ENCODE measurements around the gene TEC. TPM values are rescaled to one million over a fixed set of nuclear protein-coding genes. Genes with fewer than 3 reads are reported as not detected.

Gene TEC
- total RNA-seq, 1 donor from 2014 or later: 2.7 TPM

DNA sequence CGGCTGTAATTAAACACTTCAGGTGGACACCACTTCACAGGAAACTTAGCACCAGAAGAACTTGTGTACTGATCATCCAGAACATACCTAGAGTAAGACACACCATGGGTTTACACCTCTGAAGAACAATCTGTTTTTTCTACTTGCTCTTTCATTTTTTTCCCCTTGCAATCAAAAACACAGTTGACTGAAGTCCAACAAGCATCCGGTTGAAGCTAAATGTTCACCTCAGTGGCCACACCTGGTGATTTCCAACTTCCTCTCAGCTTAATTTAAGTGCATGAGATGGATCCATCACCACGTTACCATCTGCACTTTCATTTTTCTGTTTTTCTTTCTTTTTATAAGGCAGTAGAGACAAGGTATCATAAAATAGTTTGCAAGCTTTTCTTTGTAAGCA lies 130.7 kb downstream of the TEC start:
- Mint-ChIP-seq H3K9me3 (no peaks in the 10 kb centered on the region), H3K4me3 (peak overlapping the region; percentile 66), H3K36me3 (ENCODE audit: low read depth) (peaks cover 3% of the 10 kb centered on the region)

GRCh38 chr4:48138511-48138910 lies 131.1 kb downstream of the TEC start:
- Mint-ChIP-seq H3K27me3 (no peaks in the 10 kb centered on the region), H3K36me3 (ENCODE audit: low read depth) (peaks cover 3% of the 10 kb centered on the region), H3K9me3 (no peaks in the 10 kb centered on the region), H3K4me3 (peak overlapping the region; percentile 66), H3K4me1 (peaks cover 66% of the 10 kb centered on the region), H3K27ac (peak overlapping the region; percentile 93)
- no peak for DNase-seq
- intact Hi-C loops (cut with micrococcal nuclease): loop anchor here (2.0 to 10.0 kb wide), 2 partner anchors 24 to 406 kb away; no protein-coding TSS in a partner anchor

More for the DNA sequence above, 130.7 kb downstream of the TEC start:
- DNase-seq: peak; percentile 88
- intact Hi-C loops (cut with micrococcal nuclease): loop anchor here (1.0 to 10.0 kb wide), 3 partner anchors 11 to 406 kb away; no protein-coding TSS in a partner anchor
- Mint-ChIP-seq H3K27ac (peak overlapping the region; percentile 93), H3K4me1 (peaks cover 62% of the 10 kb centered on the region), H3K27me3 (no peaks in the 10 kb centered on the region)

- intact Hi-C loops (cut with micrococcal nuclease): loop anchor here (2.0 to 10.0 kb wide), 2 partner anchors 25 to 407 kb away; no protein-coding TSS in a partner anchor
- peak; percentile 80 for DNase-seq
- Mint-ChIP-seq H3K36me3 (ENCODE audit: low read depth) (peaks cover 3% of the 10 kb centered on the region), H3K27ac (peak overlapping the region; percentile 93), H3K4me1 (peaks cover 66% of the 10 kb centered on the region), H3K4me3 (peak overlapping the region; percentile 66), H3K9me3 (no peaks in the 10 kb centered on the region), H3K27me3 (no peaks in the 10 kb centered on the region)
These were observed 131.8 kb downstream of the TEC start for GRCh38 chr4:48137846-48138245.

DNA sequence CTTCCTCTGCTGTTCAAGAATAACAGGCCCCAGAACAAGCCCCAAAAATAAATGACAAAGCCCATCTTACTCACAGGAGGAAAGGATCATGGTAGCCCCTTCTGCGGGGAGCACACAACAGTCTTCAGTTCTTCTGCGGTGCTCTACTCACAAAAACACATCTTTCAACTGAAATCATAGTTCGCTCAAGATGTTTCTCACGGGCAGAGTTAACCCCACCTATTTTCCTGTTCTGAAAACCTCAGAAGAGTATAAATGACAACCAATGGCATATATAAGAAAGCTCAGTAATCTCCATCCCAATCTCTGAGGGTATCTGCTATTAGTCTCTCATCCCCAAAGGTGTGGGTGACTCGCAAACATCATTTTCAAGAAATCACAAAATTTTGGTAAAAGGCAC lies 135.6 kb downstream of the TEC start, which contains the start of gene TXK:
Gene TXK, minus strand, starts transcription at position 170 of the 400 bp plus-strand sequence. Its CDS starts 80 bp downstream, at position 90.
- Mint-ChIP-seq H3K27me3 (no peaks in the 10 kb centered on the region), H3K36me3 (ENCODE audit: low read depth) (peaks cover 9% of the 10 kb centered on the region), H3K4me1 (peaks cover 79% of the 10 kb centered on the region), H3K4me3 (peak within 1 kb of the TSS; percentile 78), H3K27ac (peak within 1 kb of the TSS; percentile 93), H3K9me3 (no peaks in the 10 kb centered on the region)
- DNase-seq: peak; percentile 80
- intact Hi-C loops (cut with micrococcal nuclease): loop anchor here (5.0 to 10.0 kb wide), 2 partner anchors 411 to 698 kb away; partner anchors contain the start of gene OCIAD1

GRCh38 chr4:48133669-48134068 lies 136.0 kb downstream of the TEC start:
- Mint-ChIP-seq H3K4me1 (peaks cover 76% of the 10 kb centered on the region), H3K36me3 (ENCODE audit: low read depth) (peaks cover 9% of the 10 kb centered on the region), H3K27me3 (no peaks in the 10 kb centered on the region), H3K27ac (peak overlapping the region; percentile 93), H3K4me3 (peak overlapping the region; percentile 78), H3K9me3 (no peaks in the 10 kb centered on the region)
- intact Hi-C loops (cut with micrococcal nuclease): loop anchor here (5.0 to 10.0 kb wide), 2 partner anchors 411 to 699 kb away; partner anchors contain the start of gene OCIAD1
- no peak for DNase-seq

DNA sequence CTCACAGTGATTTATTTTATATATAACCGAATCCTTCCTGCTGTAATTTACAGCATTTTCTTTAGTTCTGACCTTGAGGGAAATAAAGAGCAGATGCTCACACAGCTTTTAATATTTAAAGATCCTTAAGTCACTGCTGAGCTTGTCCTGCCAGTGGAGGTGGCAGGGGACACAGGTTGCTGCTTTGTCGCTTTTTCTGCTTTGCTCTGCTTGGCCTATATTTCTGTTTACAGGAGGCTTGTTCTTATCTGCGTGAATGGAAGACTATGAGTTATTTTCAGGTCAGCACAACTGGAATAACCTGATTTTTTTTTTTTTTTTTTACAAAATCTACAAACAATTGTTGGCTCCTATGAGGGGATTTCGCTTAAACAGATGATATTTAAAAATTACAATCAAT lies 137.9 kb downstream of the TEC start:
- H3K4me1 Mint-ChIP-seq: peaks cover 73% of the 10 kb centered on the region

GRCh38 chr4:48130100-48130499 lies 139.5 kb downstream of the TEC start:
- Mint-ChIP-seq H3K4me1 (peaks cover 74% of the 10 kb centered on the region), H3K36me3 (ENCODE audit: low read depth) (peaks cover 11% of the 10 kb centered on the region), H3K27me3 (no peaks in the 10 kb centered on the region), H3K4me3 (peak overlapping the region; percentile 78), H3K9me3 (no peaks in the 10 kb centered on the region), H3K27ac (peak overlapping the region; percentile 93)
- DNase-seq: no peak
- intact Hi-C loops (cut with micrococcal nuclease): loop anchor here (5.0 to 10.0 kb wide), 2 partner anchors 415 to 702 kb away; partner anchors contain the start of gene OCIAD1

More for the DNA sequence above, 137.9 kb downstream of the TEC start:
- Mint-ChIP-seq H3K27ac (peak overlapping the region; percentile 93), H3K36me3 (ENCODE audit: low read depth) (peaks cover 9% of the 10 kb centered on the region), H3K27me3 (no peaks in the 10 kb centered on the region), H3K4me3 (peak overlapping the region; percentile 78), H3K9me3 (no peaks in the 10 kb centered on the region)
- intact Hi-C loops (cut with micrococcal nuclease): loop anchor here (5.0 to 10.0 kb wide), 2 partner anchors 413 to 701 kb away; partner anchors contain the start of gene OCIAD1
- DNase-seq: no peak

- no peaks in the 10 kb centered on the region for H3K27me3 Mint-ChIP-seq
- intact Hi-C loops (cut with micrococcal nuclease): loop anchor here (1.0 to 10.0 kb wide), 10 partner anchors 26 to 835 kb away; partner anchors contain the start of genes COMMD8, NFXL1, OCIAD1 and SLAIN2
- peaks cover 72% of the 10 kb centered on the region for H3K4me1 Mint-ChIP-seq
- H3K27ac Mint-ChIP-seq: peak overlapping the region; percentile 93
- H3K36me3 Mint-ChIP-seq (ENCODE audit: low read depth): peaks cover 14% of the 10 kb centered on the region
- DNase-seq: peak; percentile 81
- H3K4me3 Mint-ChIP-seq: peak overlapping the region; percentile 78
- no peaks in the 10 kb centered on the region for H3K9me3 Mint-ChIP-seq
These were observed 140.2 kb downstream of the TEC start for GRCh38 chr4:48129307-48130014.

GRCh38 chr4:48127682-48128404 lies 141.8 kb downstream of the TEC start:
- intact Hi-C loops (cut with micrococcal nuclease): loop anchor here (1.0 to 10.0 kb wide), 9 partner anchors 11 to 837 kb away; partner anchors contain the start of genes COMMD8, NFXL1, SLAIN2 and TEC
- Mint-ChIP-seq H3K4me1 (peaks cover 73% of the 10 kb centered on the region), H3K9me3 (no peaks in the 10 kb centered on the region), H3K27me3 (no peaks in the 10 kb centered on the region), H3K27ac (peak overlapping the region; percentile 93), H3K4me3 (peak overlapping the region; percentile 78), H3K36me3 (ENCODE audit: low read depth) (peaks cover 22% of the 10 kb centered on the region)
- DNase-seq: peak; percentile 93

DNA sequence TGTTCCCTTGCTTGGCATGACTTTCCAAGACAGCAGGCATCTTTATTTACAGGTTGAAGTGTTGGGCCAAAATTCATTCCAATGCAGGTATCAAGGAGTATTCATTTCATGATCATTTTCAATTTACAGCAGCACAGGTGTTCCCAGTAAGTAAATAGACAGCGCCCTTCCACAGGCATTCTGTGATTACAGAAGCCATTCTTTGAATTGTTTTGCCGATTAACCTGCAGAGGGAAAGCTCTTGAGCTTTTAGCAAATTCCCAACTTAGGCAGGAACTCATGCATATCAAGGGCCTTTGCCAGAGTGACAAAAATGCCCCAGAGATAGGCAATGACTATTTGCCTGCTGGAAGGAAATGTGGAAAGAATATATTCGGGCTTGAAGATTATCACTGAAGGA lies 142.4 kb downstream of the TEC start:
- no peaks in the 10 kb centered on the region for H3K27me3 Mint-ChIP-seq
- intact Hi-C loops (cut with micrococcal nuclease): loop anchor here (5.0 to 10.0 kb wide), 3 partner anchors 40 to 838 kb away; partner anchors contain the start of gene COMMD8
- H3K9me3 Mint-ChIP-seq: no peaks in the 10 kb centered on the region
- DNase-seq: no peak
- peaks cover 22% of the 10 kb centered on the region for H3K36me3 Mint-ChIP-seq (ENCODE audit: low read depth)
- H3K4me1 Mint-ChIP-seq: peaks cover 70% of the 10 kb centered on the region
- H3K27ac Mint-ChIP-seq: peak overlapping the region; percentile 93
- H3K4me3 Mint-ChIP-seq: peak overlapping the region; percentile 78

GRCh38 chr4:48126621-48127020 lies 143.0 kb downstream of the TEC start:
- peaks cover 67% of the 10 kb centered on the region for H3K4me1 Mint-ChIP-seq
- H3K36me3 Mint-ChIP-seq (ENCODE audit: low read depth): peaks cover 22% of the 10 kb centered on the region
- peak overlapping the region; percentile 93 for H3K27ac Mint-ChIP-seq
- intact Hi-C loops (cut with micrococcal nuclease): loop anchor here (5.0 to 10.0 kb wide), 3 partner anchors 41 to 838 kb away; partner anchors contain the start of gene COMMD8
- no peak for DNase-seq
- H3K4me3 Mint-ChIP-seq: peak overlapping the region; percentile 31
- H3K9me3 Mint-ChIP-seq: no peaks in the 10 kb centered on the region
- no peaks in the 10 kb centered on the region for H3K27me3 Mint-ChIP-seq

- peaks cover 20% of the 10 kb centered on the region for H3K36me3 Mint-ChIP-seq (ENCODE audit: low read depth)
- H3K9me3 Mint-ChIP-seq: no peaks in the 10 kb centered on the region
- intact Hi-C loops (cut with micrococcal nuclease): loop anchor here (5.0 to 10.0 kb wide), 3 partner anchors 42 to 840 kb away; partner anchors contain the start of gene COMMD8
- no peaks in the 10 kb centered on the region for H3K27me3 Mint-ChIP-seq
- no peak overlapping the region for H3K4me3 Mint-ChIP-seq
- DNase-seq: no peak
- peaks cover 50% of the 10 kb centered on the region for H3K4me1 Mint-ChIP-seq
- H3K27ac Mint-ChIP-seq: peak overlapping the region; percentile 31
These were observed 144.8 kb downstream of the TEC start for GRCh38 chr4:48124870-48125269.

DNA sequence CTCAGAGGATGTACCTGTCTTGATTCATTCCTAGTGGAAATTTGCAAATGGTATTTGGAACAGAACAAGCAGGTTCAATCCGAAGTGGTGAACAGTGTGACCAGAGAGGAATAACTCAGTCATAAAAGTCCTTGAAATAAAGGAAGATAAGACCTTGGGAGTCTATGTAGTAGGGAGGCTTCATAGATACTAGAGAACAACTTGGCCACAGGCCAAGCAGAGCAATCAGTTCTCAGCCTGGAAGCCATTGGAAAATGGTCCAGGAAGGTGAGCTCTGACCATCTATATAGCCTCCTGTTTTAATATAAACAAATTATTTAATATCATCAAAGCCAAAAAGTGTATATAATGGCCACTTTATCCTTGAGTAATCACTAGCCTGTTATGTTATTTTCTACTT lies 146.9 kb downstream of the TEC start:
- no peaks in the 10 kb centered on the region for H3K27me3 Mint-ChIP-seq
- H3K9me3 Mint-ChIP-seq: peaks cover 4% of the 10 kb centered on the region
- DNase-seq: no peak
- peaks cover 53% of the 10 kb centered on the region for H3K4me1 Mint-ChIP-seq
- peaks cover 26% of the 10 kb centered on the region for H3K36me3 Mint-ChIP-seq (ENCODE audit: low read depth)
- H3K4me3 Mint-ChIP-seq: no peak overlapping the region
- intact Hi-C loops (cut with micrococcal nuclease): loop anchor here (10.0 kb wide), 2 partner anchors 658 to 842 kb away; partner anchors contain the start of gene COMMD8
- no peak overlapping the region for H3K27ac Mint-ChIP-seq

Measured in activated CD4-positive, alpha-beta T cell treated with anti-CD3 and anti-CD28 coated beads, Interleukin-2, amount 10 ng/mL, durations not matched to agents 24 days and 14 days (primary cell).